DND-41 (cell line): ENCODE data around the gene TAF1.
"Not testable (repeated sequence)": the region's sequence is repeated elsewhere in the genome, so short reads cannot be mapped to it uniquely, and the experiment has no call there.

Experiments used
- ATAC-seq: fragments of 200-7000 bp; cut with Tn5 transposase; 3 replicates; pipeline ENCODE4 v1.9.1; 2021; ENCODE audit warnings: low read depth; ENCODE audit not compliant: insufficient read depth
- DNase-seq: peaks from one replicate; pipeline ENCODE4 v3.0.0-alpha.2; 2020
- H2AFZ ChIP-seq: 2 replicates; pipeline ENCODE4 v1.6.0; 2012; ENCODE audit warnings: low read depth, low read length
- H3K27ac ChIP-seq: 2 replicates; pipeline ENCODE4 v1.5.1; 2012; ENCODE audit warnings: low read length, inconsistent platforms
- H3K27me3 ChIP-seq: fragments of 200-600 bp; sonication (generic); 2 replicates; pipeline ENCODE4 v1.6.0; 2012; ENCODE audit warnings: low read length, mild to moderate bottlenecking, inconsistent platforms; ENCODE audit not compliant: insufficient read depth, poor library complexity
- H3K36me3 ChIP-seq: 2 replicates; pipeline ENCODE4 v1.5.1; 2012; ENCODE audit warnings: low read length, inconsistent platforms; ENCODE audit not compliant: insufficient read depth
- H3K4me1 ChIP-seq: 2 replicates; pipeline ENCODE4 v1.5.1; 2012; ENCODE audit warnings: mild to moderate bottlenecking, low read length; ENCODE audit not compliant: insufficient read depth
- H3K4me2 ChIP-seq: 2 replicates; pipeline ENCODE4 v1.6.0; 2012; ENCODE audit warnings: mild to moderate bottlenecking, moderate library complexity, low read length, inconsistent platforms; ENCODE audit not compliant: insufficient read depth
- H3K4me3 ChIP-seq, 2 experiments: fragments of 200-600 bp in 1 of 2; shearing (Covaris generic) in 1 of 2; 2 replicates each; pipeline ENCODE4 v1.5.1; 2012 to 2016; ENCODE audit warnings: inconsistent platforms in 2 of 2, low read length in 2 of 2, mild to moderate bottlenecking in 2 of 2, low read depth in 1 of 2, moderate library complexity in 1 of 2
- H3K79me2 ChIP-seq: 2 replicates; pipeline ENCODE4 v1.6.0; 2012; ENCODE audit warnings: low read length, inconsistent platforms; ENCODE audit not compliant: insufficient read depth
- H3K9ac ChIP-seq: 2 replicates; pipeline ENCODE4 v1.6.0; 2012; ENCODE audit warnings: low read depth, mild to moderate bottlenecking, inconsistent platforms, low read length, moderate library complexity
- H3K9me3 ChIP-seq: 2 replicates; pipeline ENCODE4 v1.5.1; 2012; ENCODE audit warnings: low read length, moderate library complexity, mild to moderate bottlenecking, inconsistent platforms; ENCODE audit not compliant: insufficient read depth, severe bottlenecking
- H4K20me1 ChIP-seq: 2 replicates; pipeline ENCODE4 v1.6.0; 2012; ENCODE audit warnings: low read length; ENCODE audit not compliant: insufficient read depth
- CTCF ChIP-seq: IDR thresholded peaks from 2 replicates; pipeline ENCODE4 v1.5.1; 2012; ENCODE audit warnings: borderline replicate concordance, low read length, moderate library complexity, mild to moderate bottlenecking; ENCODE audit not compliant: poor library complexity, severe bottlenecking; ENCODE audit errors: extremely low read depth
- EZH2 ChIP-seq: IDR thresholded peaks from 3 replicates; pipeline ENCODE4 v1.6.1; 2012; ENCODE audit warnings: borderline replicate concordance, low read depth, mild to moderate bottlenecking, moderate library complexity, low read length, inconsistent platforms; ENCODE audit not compliant: severe bottlenecking

Gene TAF1

GRCh38 chrX:71493111-71493613 is 127.0 kb downstream of the TAF1 start:
- Histone ChIP-seq H3K9ac (no peak overlapping the region), H3K27ac (no peak overlapping the region), H3K4me3 (no peak overlapping the region), H3K4me1 (no peaks in the 10 kb centered on the region), H3K36me3 (no peaks in the 10 kb centered on the region), H3K4me2 (no peak overlapping the region), H3K27me3 (no peaks in the 10 kb centered on the region), H3K79me2 (no peaks in the 10 kb centered on the region), H3K9me3 (no peaks in the 10 kb centered on the region), H2AFZ (no peak overlapping the region), H4K20me1 (no peaks in the 10 kb centered on the region)
- DNase-seq (no peak), ATAC-seq (no peak)
- TF ChIP-seq CTCF (no peak), EZH2 (no peak)

- not testable (repeated sequence) for DNase-seq, H3K9me3 ChIP-seq, H3K4me3 ChIP-seq, H3K27ac ChIP-seq, H3K79me2 ChIP-seq, H4K20me1 ChIP-seq, H3K4me1 ChIP-seq, H3K9ac ChIP-seq, ATAC-seq, H3K4me2 ChIP-seq, H3K36me3 ChIP-seq, H2AFZ ChIP-seq, H3K27me3 ChIP-seq
Observed at GRCh38 chrX:71495979-71496378, 129.8 kb downstream of the TAF1 start.

- H4K20me1 ChIP-seq = no peaks in the 10 kb centered on the region
- H3K4me1 ChIP-seq = no peaks in the 10 kb centered on the region
- no peaks in the 10 kb centered on the region for H3K79me2 ChIP-seq
- H3K36me3 ChIP-seq = no peaks in the 10 kb centered on the region
- no peak for ATAC-seq
- H3K27me3 ChIP-seq = no peaks in the 10 kb centered on the region
- TF ChIP-seq EZH2 (no peak), CTCF (no peak)
- H3K27ac ChIP-seq = no peak overlapping the region
- H3K9ac ChIP-seq = no peak overlapping the region
- H3K4me3 ChIP-seq = no peak overlapping the region
- no peak for DNase-seq
- no peak overlapping the region for H3K4me2 ChIP-seq
- no peak overlapping the region; the same call in 1 of the 2 replicates for H2AFZ ChIP-seq
- H3K9me3 ChIP-seq = no peaks in the 10 kb centered on the region
Observed at GRCh38 chrX:71496476-71496875, 130.3 kb downstream of the TAF1 start.

GRCh38 chrX:71502080-71502479 is 135.9 kb downstream of the TAF1 start:
- ATAC-seq, H3K27me3 ChIP-seq, H3K4me3 ChIP-seq: not testable (repeated sequence)

GRCh38 chrX:71504346-71504745 is 138.2 kb downstream of the TAF1 start:
- Histone ChIP-seq H4K20me1 (no peaks in the 10 kb centered on the region), H3K27me3 (no peaks in the 10 kb centered on the region), H3K79me2 (no peaks in the 10 kb centered on the region), H3K9ac (no peak overlapping the region), H3K4me2 (no peak overlapping the region), H3K4me3 (no peak overlapping the region), H3K9me3 (no peaks in the 10 kb centered on the region), H3K4me1 (no peaks in the 10 kb centered on the region), H2AFZ (no peak overlapping the region), H3K27ac (no peak overlapping the region), H3K36me3 (no peaks in the 10 kb centered on the region)
- TF ChIP-seq CTCF (no peak), EZH2 (no peak)
- DNase-seq (no peak), ATAC-seq (no peak)

More at GRCh38 chrX:71502080-71502479, 135.9 kb downstream of the TAF1 start:
- H3K79me2 ChIP-seq, H3K36me3 ChIP-seq, H3K27ac ChIP-seq, H4K20me1 ChIP-seq, H3K4me1 ChIP-seq, H3K4me2 ChIP-seq, H3K9ac ChIP-seq, H2AFZ ChIP-seq, DNase-seq, H3K9me3 ChIP-seq: not testable (repeated sequence)
